Right atrium auricular region (tissue), 2 donors: Measurements from ENCODE around the gene C16orf74. TPM values are rescaled to one million over a fixed set of nuclear protein-coding genes. Genes with fewer than 3 reads are reported as not detected.

ENCODE experiments used
- DNase-seq: peaks from one replicate; pipeline ENCODE4 v3.0.0-alpha.2; 2019; ENCODE audit warnings: low spot score
- H3K27ac ChIP-seq, 2 donors: fragments of 200-600 bp; sonication (generic); 1 replicate in 1 of 2; 2 replicates in 1 of 2; pipeline ENCODE4 v1.5.1; 2016 to 2019
- H3K27me3 ChIP-seq, 2 donors: fragments of 200-600 bp; sonication (generic); one replicate each; pipeline versions ENCODE4 v1.5.1 to v1.6.0; 2017 to 2019
- H3K36me3 ChIP-seq: fragments of 200-600 bp; sonication (generic); one replicate; pipeline ENCODE4 v1.5.1; 2016
- H3K4me1 ChIP-seq, 2 donors: fragments of 200-600 bp; sonication (generic); one replicate each; pipeline versions ENCODE4 v1.5.1 to v1.6.0; 2017 to 2019
- H3K4me3 ChIP-seq, 2 donors: fragments of 200-600 bp; sonication (generic); 1 replicate in 1 of 2; 2 replicates in 1 of 2; pipeline ENCODE4 v1.5.1; 2017 to 2019; ENCODE audit warnings: mild to moderate bottlenecking in 1 of 2, moderate library complexity in 1 of 2
- H3K9me3 ChIP-seq, 2 donors: fragments of 200-600 bp; sonication (generic); one replicate each; pipeline ENCODE4 v1.5.1; 2019
- CTCF ChIP-seq, 2 donors: fragments of 200-600 bp; sonication (generic); IDR thresholded peaks; one replicate each; pipeline ENCODE4 v1.5.1; 2019; ENCODE audit warnings: antibody characterized with exemption in 2 of 2
- total RNA-seq, 2 donors: library from RNA; depleted of rRNA; stranded (reverse); fragments of >200 nt; gene quantifications; one replicate each; pipeline ENCODE4 v1.1.0, GENCODE V29; 2016

C16orf74 gene
- total RNA-seq, 2 donors from 2014 or later, result 0.79 to 1.4 TPM

- Histone ChIP-seq H3K36me3 (no peaks in the 10 kb centered on the region), H3K27ac (no peak overlapping the region), H3K4me3 (no peak overlapping the region), H3K9me3 (no peaks in the 10 kb centered on the region), H3K4me1 (no peaks in the 10 kb centered on the region), H3K27me3 (no peaks in the 10 kb centered on the region)
- DNase-seq, result no peak
- TF ChIP-seq CTCF (IDR thresholded peaks at IDR 0.05), result no peak
Observed at GRCh38 chr16:85736921-85737320, 14.0 kb downstream of the C16orf74 start.

GRCh38 chr16:85735946-85736345 is 14.9 kb downstream of the C16orf74 start:
- no peaks in the 10 kb centered on the region for H3K27me3 ChIP-seq
- TF ChIP-seq CTCF (IDR thresholded peaks at IDR 0.05), result no peak
- no peak overlapping the region for H3K27ac ChIP-seq
- H3K36me3 ChIP-seq, result no peaks in the 10 kb centered on the region
- DNase-seq, result no peak
- H3K4me3 ChIP-seq, result no peak overlapping the region
- no peaks in the 10 kb centered on the region for H3K9me3 ChIP-seq
- no peaks in the 10 kb centered on the region for H3K4me1 ChIP-seq

- DNase-seq, result no peak
- Histone ChIP-seq H3K9me3 (no peaks in the 10 kb centered on the region), H3K4me1 (no peaks in the 10 kb centered on the region), H3K27me3 (no peaks in the 10 kb centered on the region), H3K27ac (no peak overlapping the region), H3K36me3 (no peaks in the 10 kb centered on the region), H3K4me3 (no peak overlapping the region)
- TF ChIP-seq CTCF (IDR thresholded peaks at IDR 0.05), result no peak
Observed at GRCh38 chr16:85735225-85735635, 15.7 kb downstream of the C16orf74 start.

GRCh38 chr16:85734311-85735017 is 16.4 kb downstream of the C16orf74 start:
- H3K4me1 ChIP-seq, result no peaks in the 10 kb centered on the region
- no peaks in the 10 kb centered on the region for H3K9me3 ChIP-seq
- no peak overlapping the region for H3K27ac ChIP-seq
- DNase-seq, result no peak
- no peaks in the 10 kb centered on the region for H3K36me3 ChIP-seq
- TF ChIP-seq CTCF (IDR thresholded peaks at IDR 0.05), result no peak
- no peak overlapping the region for H3K4me3 ChIP-seq
- H3K27me3 ChIP-seq, result no peaks in the 10 kb centered on the region

GRCh38 chr16:85733839-85734170 is 17.1 kb downstream of the C16orf74 start:
- Histone ChIP-seq H3K27me3 (no peaks in the 10 kb centered on the region), H3K27ac (no peak overlapping the region)
- no peak for DNase-seq

More at GRCh38 chr16:85733839-85734170, 17.1 kb downstream of the C16orf74 start:
- H3K36me3 ChIP-seq, result no peaks in the 10 kb centered on the region
- no peaks in the 10 kb centered on the region for H3K9me3 ChIP-seq
- TF ChIP-seq CTCF (IDR thresholded peaks at IDR 0.05), result no peak
- no peaks in the 10 kb centered on the region for H3K4me1 ChIP-seq
- no peak overlapping the region for H3K4me3 ChIP-seq
